ENCODE data around the gene TKT. TPM values are rescaled to one million over a fixed set of nuclear protein-coding genes. Genes with fewer than 3 reads are reported as not detected.

The TKT gene
- total RNA-seq, 4 donors from 2014 or later = 97.3 to 338 (median 167) TPM

DNA sequence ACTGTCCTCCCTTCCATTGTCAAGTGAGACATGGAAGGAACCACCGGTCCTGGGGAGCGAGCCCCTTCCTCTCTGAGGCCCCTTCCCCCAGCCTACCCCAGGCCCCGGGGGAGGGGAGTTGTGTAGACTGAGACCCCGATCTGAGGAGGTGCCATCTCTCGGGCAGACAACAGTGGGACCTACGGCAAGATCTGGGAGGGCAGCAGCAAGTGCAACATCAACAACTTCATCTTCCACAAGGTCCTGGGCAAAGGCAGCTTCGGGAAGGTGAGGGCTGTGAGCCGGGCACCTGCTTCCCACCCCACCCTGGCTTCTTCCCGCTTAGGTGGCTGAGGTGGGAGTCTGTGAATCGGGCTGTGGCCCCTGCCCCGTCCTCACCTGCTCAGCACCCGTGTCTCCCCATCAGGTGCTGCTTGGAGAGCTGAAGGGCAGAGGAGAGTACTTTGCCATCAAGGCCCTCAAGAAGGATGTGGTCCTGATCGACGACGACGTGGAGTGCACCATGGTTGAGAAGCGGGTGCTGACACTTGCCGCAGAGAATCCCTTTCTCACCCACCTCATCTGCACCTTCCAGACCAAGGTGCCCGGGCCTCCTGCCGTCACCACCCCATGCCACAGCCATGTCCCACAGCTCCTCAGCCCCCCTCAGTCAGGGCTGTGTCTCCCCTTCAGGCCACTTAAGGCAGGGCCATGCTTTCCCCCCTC is 69.9 kb downstream of the TKT start:
- Histone ChIP-seq H3K27me3 (no peaks in the 10 kb centered on the region), H3K9me3 (no peaks in the 10 kb centered on the region), H3K4me3 (no peak overlapping the region), H3K36me3 (peaks cover 0 to 56% (median 12%) of the 10 kb centered on the region in 4 donors), H3K4me1 (no peaks in the 10 kb centered on the region), H3K27ac (no peak overlapping the region)
- no peak for DNase-seq
- WGBS, 2 donors (ENCODE audit: low coverage in 1 of 2) = 95% methylated on average over 20 of the region's 20 CpGs; no CpG with 5 or more reads in 1 of the 2 donors
- TF ChIP-seq EP300 (IDR thresholded peaks at IDR 0.05; ENCODE audit: low read depth) = no peak
- no peak for TF ChIP-seq POLR2AphosphoS5 (IDR thresholded peaks at IDR 0.05)
- TF ChIP-seq POLR2A (IDR thresholded peaks at IDR 0.05) = no peak
- no peak for TF ChIP-seq CTCF (IDR thresholded peaks at IDR 0.05)
- intact Hi-C loops (cut with DNase I; ENCODE audit: low total_unique reads) (no loop called here), in situ Hi-C loops (cut with MboI; ENCODE audit: low pct_ligation_motif_present in 1 of 4, low pct_unique_long_range_greater_than_20kb in 1 of 4, low sequenced_read_pairs in 3 of 4) (no loop called here)

DNA sequence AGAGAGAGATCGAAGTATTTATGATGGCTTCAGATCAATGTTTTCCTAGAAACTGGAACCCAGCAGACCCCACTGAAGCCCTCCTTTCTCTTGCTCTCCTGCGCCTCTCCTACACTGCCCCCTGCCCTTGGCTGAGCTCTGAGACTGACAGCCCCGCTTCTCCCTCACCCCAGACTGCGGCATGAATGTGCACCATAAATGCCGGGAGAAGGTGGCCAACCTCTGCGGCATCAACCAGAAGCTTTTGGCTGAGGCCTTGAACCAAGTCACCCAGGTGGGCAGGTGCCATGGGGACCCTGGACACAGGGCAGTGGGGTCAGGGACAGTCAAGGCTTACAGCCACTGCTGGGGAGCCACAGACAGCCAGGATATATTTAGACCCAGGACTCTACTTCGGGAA is 71.1 kb downstream of the TKT start:
- DNase-seq = no peak
- intact Hi-C loops (cut with DNase I; ENCODE audit: low total_unique reads) = no loop called here
- no peaks in the 10 kb centered on the region for H3K27me3 ChIP-seq
- TF ChIP-seq EP300 (IDR thresholded peaks at IDR 0.05; ENCODE audit: low read depth) = no peak
- TF ChIP-seq CTCF (IDR thresholded peaks at IDR 0.05) = no peak
- no peak for TF ChIP-seq POLR2A (IDR thresholded peaks at IDR 0.05)
- no peak for TF ChIP-seq POLR2AphosphoS5 (IDR thresholded peaks at IDR 0.05)
- 94 to 95% methylated on average over 6 to 7 of the region's 7 CpGs for WGBS, 2 donors (ENCODE audit: low coverage in 1 of 2)
- H3K4me1 ChIP-seq = no peaks in the 10 kb centered on the region
- in situ Hi-C loops (cut with MboI; ENCODE audit: low pct_ligation_motif_present in 1 of 4, low pct_unique_long_range_greater_than_20kb in 1 of 4, low sequenced_read_pairs in 3 of 4) = no loop called here
- H3K9me3 ChIP-seq = no peaks in the 10 kb centered on the region
- peaks cover 0 to 52% (median 9%) of the 10 kb centered on the region in 4 donors for H3K36me3 ChIP-seq
- no peak overlapping the region for H3K4me3 ChIP-seq
- H3K27ac ChIP-seq = no peak overlapping the region

DNA sequence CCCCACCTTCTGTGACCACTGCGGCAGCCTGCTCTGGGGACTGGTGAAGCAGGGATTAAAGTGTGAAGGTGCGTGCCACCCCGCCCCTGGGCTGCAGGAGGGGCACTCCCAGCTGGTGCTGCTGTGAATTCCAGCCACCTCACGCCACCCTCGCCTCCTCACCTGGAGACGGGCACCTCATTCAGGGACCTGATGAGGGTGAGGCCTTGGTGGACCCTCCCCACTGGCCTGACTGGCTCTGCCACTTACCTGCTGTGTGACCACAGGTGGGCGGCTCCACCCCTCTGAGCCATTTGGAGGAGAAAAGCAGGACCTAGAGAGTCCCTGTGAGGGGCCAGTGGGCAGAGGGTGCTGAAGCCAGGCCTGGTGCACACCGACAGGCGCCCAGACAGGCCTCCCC is 72.3 kb downstream of the TKT start:
- Histone ChIP-seq H3K36me3 (peaks cover 0 to 53% (median 10%) of the 10 kb centered on the region in 4 donors), H3K4me1 (no peaks in the 10 kb centered on the region), H3K27ac (no peak overlapping the region), H3K27me3 (no peaks in the 10 kb centered on the region), H3K9me3 (no peaks in the 10 kb centered on the region), H3K4me3 (no peak overlapping the region)
- TF ChIP-seq CTCF (IDR thresholded peaks at IDR 0.05) (no peak), EP300 (IDR thresholded peaks at IDR 0.05; ENCODE audit: low read depth) (no peak)
- DNase-seq = no peak
- in situ Hi-C loops (cut with MboI; ENCODE audit: low pct_ligation_motif_present in 1 of 4, low pct_unique_long_range_greater_than_20kb in 1 of 4, low sequenced_read_pairs in 3 of 4) = no loop called here
- WGBS, 2 donors (ENCODE audit: low coverage in 1 of 2) = 100% methylated on average over 9 of the region's 9 CpGs; no CpG with 5 or more reads in 1 of the 2 donors
- intact Hi-C loops (cut with DNase I; ENCODE audit: low total_unique reads) = no loop called here

DNA sequence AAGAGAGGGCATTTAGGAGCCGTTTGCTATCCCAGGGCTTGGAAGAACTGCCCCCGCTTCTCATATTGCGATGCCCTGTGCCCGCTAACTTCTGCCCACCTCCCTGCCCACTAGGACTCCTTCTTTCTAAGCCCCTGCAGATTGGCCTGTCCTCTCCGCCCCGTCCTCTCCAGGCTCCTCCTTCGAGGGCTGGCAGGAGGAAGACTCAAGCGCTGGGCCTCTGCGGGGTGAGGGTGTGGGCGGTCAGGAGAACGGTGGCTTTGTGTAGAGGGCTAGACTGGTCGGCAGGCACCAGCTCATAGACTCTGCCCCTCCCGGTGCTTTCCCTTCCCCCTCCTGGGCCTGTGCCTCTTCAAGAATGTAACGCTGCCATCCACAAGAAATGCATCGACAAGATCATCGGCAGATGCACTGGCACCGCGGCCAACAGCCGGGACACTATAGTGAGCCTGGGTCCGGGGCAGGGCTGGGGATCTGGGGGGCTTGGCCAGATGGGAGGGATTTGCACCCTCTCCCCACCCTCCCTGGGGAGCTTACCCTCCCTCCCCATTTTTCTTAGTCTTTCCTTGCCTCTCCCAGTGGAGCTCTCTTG is 73.0 kb downstream of the TKT start:
- intact Hi-C loops (cut with DNase I; ENCODE audit: low total_unique reads) = no loop called here

More for the DNA sequence above, 73.0 kb downstream of the TKT start:
- Histone ChIP-seq H3K27ac (no peak overlapping the region), H3K4me3 (no peak overlapping the region), H3K4me1 (no peaks in the 10 kb centered on the region), H3K36me3 (peaks cover 0 to 56% (median 12%) of the 10 kb centered on the region in 4 donors), H3K27me3 (no peaks in the 10 kb centered on the region), H3K9me3 (no peaks in the 10 kb centered on the region)
- 89% methylated on average over 20 of the region's 20 CpGs; no CpG with 5 or more reads in 1 of the 2 donors for WGBS, 2 donors (ENCODE audit: low coverage in 1 of 2)
- in situ Hi-C loops (cut with MboI; ENCODE audit: low pct_ligation_motif_present in 1 of 4, low pct_unique_long_range_greater_than_20kb in 1 of 4, low sequenced_read_pairs in 3 of 4) = no loop called here
- DNase-seq = no peak
- no peak for TF ChIP-seq POLR2A (IDR thresholded peaks at IDR 0.05)
- no peak for TF ChIP-seq POLR2AphosphoS5 (IDR thresholded peaks at IDR 0.05)
- TF ChIP-seq CTCF (IDR thresholded peaks at IDR 0.05) = no peak
- TF ChIP-seq EP300 (IDR thresholded peaks at IDR 0.05; ENCODE audit: low read depth) = no peak

Measured in transverse colon (tissue), 4 donors.